Measurements from ENCODE around the gene CSGALNACT2. TPM values are rescaled to one million over a fixed set of nuclear protein-coding genes. Genes with fewer than 3 reads are reported as not detected.

Gene CSGALNACT2
- total and polyA plus RNA-seq, 2 of the 13 experiments (the other 11 are each of a cell fraction or from before 2014, with no cell fraction given): 3.3 to 7.1 TPM

GRCh38 chr10:43127442-43127841 is 10.8 kb upstream of the CSGALNACT2 start:
- WGBS (ENCODE audit: low lambda C conversion rate): 12% methylated on average over 9 of the region's 9 CpGs
- H3K9ac ChIP-seq (ENCODE audit: insufficient read depth, low read depth, low read length): no peak overlapping the region
- H3K79me2 ChIP-seq (ENCODE audit: insufficient read depth, low read length): no peaks in the 10 kb centered on the region
- FAIRE-seq: no peak
- in situ Hi-C loops (cut with HindIII; ENCODE audit: extremely low pct_ligation_motif_present, low pct_unique_long_range_greater_than_20kb): no loop called here
- no peak overlapping the region for H3K4me2 ChIP-seq (ENCODE audit: low read depth, low read length)
- BruUV-seq (replicated peaks): no TSS peak
- no peaks in the 10 kb centered on the region for H3K36me3 ChIP-seq (replicated peaks in 1 of 2; ENCODE audit: control insufficient read depth in 1 of 2, insufficient read depth in 2 of 2, low read length in 2 of 2)
- no peaks in the 10 kb centered on the region for H3K9me3 ChIP-seq (ENCODE audit: low read length)
- H3K27ac ChIP-seq (ENCODE audit: extremely low read length, insufficient read depth, low read length): no peak overlapping the region
- H2AFZ ChIP-seq (ENCODE audit: low read length): no peak overlapping the region
- H4K20me1 ChIP-seq (ENCODE audit: insufficient read depth, low read length): no peaks in the 10 kb centered on the region
- intact Hi-C loops (cut with micrococcal nuclease; ENCODE audit: unreplicated experiment): no loop called here
- TF ChIP-seq MYPOP (CRISPR knock-in tag; IDR thresholded peaks at IDR 0.05) (no peak), ZNF770 (CRISPR knock-in tag; IDR thresholded peaks at IDR 0.05) (no peak), SNRNP70 (IDR thresholded peaks at IDR 0.05; ENCODE audit: low read depth, low read length) (no peak), CHD2 (IDR thresholded peaks at IDR 0.05; ENCODE audit: low read depth, low read length) (no peak), POLR2G (IDR thresholded peaks at IDR 0.05; ENCODE audit: low read depth, low read length) (no peak), KIAA2018 (CRISPR knock-in tag; IDR thresholded peaks at IDR 0.05; ENCODE audit: borderline replicate concordance) (no peak), ZNF674 (CRISPR knock-in tag; IDR thresholded peaks at IDR 0.05; ENCODE audit: low read depth) (no peak), NFKB2 (CRISPR knock-in tag; IDR thresholded peaks at IDR 0.05; ENCODE audit: borderline replicate concordance) (no peak), ZNF264 (CRISPR knock-in tag; IDR thresholded peaks at IDR 0.05) (no peak)
- POLR2A ChIA-PET: no interaction called here
- no peak for ATAC-seq
- H3K4me1 ChIP-seq (ENCODE audit: insufficient read depth, low read length): no peaks in the 10 kb centered on the region
- no peak overlapping the region for H3K4me3 ChIP-seq (replicated peaks in 1 of 3; ENCODE audit: insufficient read depth in 1 of 3, low read depth in 2 of 3, low read length in 3 of 3)
- H3K27me3 ChIP-seq (ENCODE audit: control insufficient read depth in 1 of 2, insufficient read depth in 2 of 2, low read length in 2 of 2): peaks cover 10 to 65% of the 10 kb centered on the region in 2 experiments
- CTCF ChIA-PET (ENCODE audit: low intra/inter-chr PET ratio, low total read pairs): no interaction called here
- DNase-seq (ENCODE audit: low spot score): no peak

All from HepG2 (cell line).